ENCODE results near the gene DLX1.

GRCh38 chr2:172046080-172046678, 39.1 kb upstream of the DLX1 start:
- no peak for TF ChIP-seq CTCF (IDR thresholded peaks at IDR 0.05)
- TF ChIP-seq POLR2A (IDR thresholded peaks at IDR 0.05), result no peak

Measured in testis (tissue), 2 donors.